GM12878 (cell line): ENCODE results near the gene IL13RA2. TPM values are rescaled to one million over a fixed set of nuclear protein-coding genes. Genes with fewer than 3 reads are reported as not detected.

ENCODE experiments used
- ATAC-seq: fragments of 200-7000 bp; cut with Tn5 transposase; 3 replicates; pipeline ENCODE4 v1.9.1; 2020; ENCODE audit warnings: mild to moderate bottlenecking, moderate library complexity
- BruUV-seq: library from RNA; stranded (reverse); fragments of 400-500 nt; replicated peaks from 2 replicates; lab custom pipeline; 2021; lab: Mats Ljungman, UMichigan
- CTCF ChIA-PET: fragments of 300-600 bp; sonication (Branson Sonifier 250); formaldehyde crosslinking; extraction: SDS; loops from one replicate; lab custom pipeline; 2021; ENCODE audit warnings: inconsistent platforms; lab: Yijun Ruan, JAX
- POLR2A ChIA-PET: fragments of 350-600 bp; formaldehyde crosslinking; extraction: SDS; loops from one replicate; lab custom pipeline; 2021; ENCODE audit warnings: inconsistent platforms; lab: Charles Lee
- RAD21 ChIA-PET: fragments of 300-600 bp; sonication (Branson Sonifier 250); formaldehyde crosslinking; loops from one replicate; lab custom pipeline; 2023; ENCODE audit warnings: antibody characterized with exemption; ENCODE audit not compliant: unreplicated experiment; lab: Charles Lee
- SMC1A ChIA-PET: fragments of 300-600 bp; sonication (Branson Sonifier 250); formaldehyde crosslinking; loops from one replicate; lab custom pipeline; 2023; ENCODE audit not compliant: unreplicated experiment, uncharacterized antibody; lab: Charles Lee
- DNase-seq: peaks from one replicate; pipeline ENCODE4 v3.0.0-alpha.2; 2011; ENCODE audit warnings: low read depth, low spot score
- FAIRE-seq: peaks from 3 replicates; lab custom pipeline; 2011; peaks lifted over from hg19 to GRCh38; lab: Jason Lieb, UNC
- H2AFZ ChIP-seq: 2 replicates; pipeline ENCODE4 v1.6.0; 2011; ENCODE audit warnings: low read depth, low read length, control low read depth; ENCODE audit not compliant: control insufficient read depth
- H3K27ac ChIP-seq: 2 replicates; pipeline ENCODE4 v1.5.1; 2011; ENCODE audit warnings: control low read depth; ENCODE audit not compliant: control insufficient read depth, insufficient read depth
- H3K27me3 ChIP-seq, 2 experiments: replicated peaks in 1 of 2; 2 replicates each; pipeline versions ENCODE4 v1.6.0 to v1.6.1; 2011; ENCODE audit warnings: low read length in 1 of 2; ENCODE audit not compliant: control insufficient read depth in 2 of 2, insufficient read depth in 2 of 2
- H3K36me3 ChIP-seq, 2 experiments: 2 replicates each; pipeline ENCODE4 v1.5.1; 2011; ENCODE audit warnings: low read length in 1 of 2; ENCODE audit not compliant: control insufficient read depth in 2 of 2, insufficient read depth in 2 of 2
- H3K4me1 ChIP-seq: 2 replicates; pipeline ENCODE4 v1.6.1; 2011; ENCODE audit warnings: mild to moderate bottlenecking, low read length, moderate library complexity, mixed read lengths; ENCODE audit not compliant: control insufficient read depth, insufficient read depth
- H3K4me2 ChIP-seq: 2 replicates; pipeline ENCODE4 v1.6.0; 2011; ENCODE audit warnings: control low read depth; ENCODE audit not compliant: control insufficient read depth, insufficient read depth
- H3K4me3 ChIP-seq: fragments of 200-600 bp; sonication (generic); 2 replicates; pipeline ENCODE4 v1.5.1; 2016
- H3K79me2 ChIP-seq: 2 replicates; pipeline ENCODE4 v1.6.0; 2011; ENCODE audit warnings: low read length; ENCODE audit not compliant: control insufficient read depth, insufficient read depth
- H3K9ac ChIP-seq: 2 replicates; pipeline ENCODE4 v1.8.0; 2011; ENCODE audit warnings: low read length, control low read depth, mixed read lengths; ENCODE audit not compliant: control insufficient read depth, insufficient read depth
- H3K9me3 ChIP-seq: replicated peaks from 3 replicates; pipeline ENCODE4 v1.5.1; 2011; ENCODE audit warnings: mild to moderate bottlenecking, low read length; ENCODE audit not compliant: control insufficient read depth, insufficient read depth
- H4K20me1 ChIP-seq: 2 replicates; pipeline ENCODE4 v1.6.0; 2011; ENCODE audit not compliant: control insufficient read depth, insufficient read depth
- ATF3 ChIP-seq: IDR thresholded peaks from 2 replicates; pipeline ENCODE4 v1.6.1; 2011; ENCODE audit warnings: low read depth, mild to moderate bottlenecking, low read length, moderate library complexity, borderline replicate concordance; ENCODE audit errors: extremely low read depth
- CEBPZ ChIP-seq: fragments of 150-350 bp; IDR thresholded peaks from 2 replicates; pipeline ENCODE4 v1.6.1; 2016; ENCODE audit warnings: low read depth, low read length
- MEF2A ChIP-seq: IDR thresholded peaks from 2 replicates; pipeline ENCODE4 v1.6.1; 2011; ENCODE audit warnings: low read depth, mild to moderate bottlenecking, low read length, moderate library complexity; ENCODE audit not compliant: insufficient read depth
- MXI1 ChIP-seq: fragments of 150-350 bp; IDR thresholded peaks from 2 replicates; pipeline ENCODE4 v1.6.1; 2011; ENCODE audit warnings: low read depth, mild to moderate bottlenecking, inconsistent platforms, low read length, improper control_type of control experiment
- PAX8 ChIP-seq: fragments of 450-650 bp; IDR thresholded peaks from 2 replicates; pipeline ENCODE4 v1.6.1; 2017; ENCODE audit warnings: mild to moderate bottlenecking, moderate library complexity
- SP1 ChIP-seq: IDR thresholded peaks from one replicate; pipeline ENCODE4 v1.6.1; 2011; ENCODE audit warnings: low read depth, low read length
- YY1 ChIP-seq: IDR thresholded peaks from 2 replicates; pipeline ENCODE4 v1.6.1; 2011; ENCODE audit warnings: low read depth, mild to moderate bottlenecking, low read length
- ZBED1 ChIP-seq: IDR thresholded peaks from 2 replicates; pipeline ENCODE4 v1.6.1; 2016; ENCODE audit warnings: borderline replicate concordance
- in situ Hi-C: fragments of 300-500 bp; cut with MboI; formaldehyde crosslinking; loops from 9 replicates; pipeline ENCODE4 v1.14.3; 2018; ENCODE audit warnings: mixed read lengths
- intact Hi-C: fragments of 100-400 bp; cut with micrococcal nuclease; formaldehyde crosslinking; loops from one replicate; pipeline ENCODE4 v1.14.2; 2022; ENCODE audit not compliant: unreplicated experiment
- polyA plus RNA-seq, 11 experiments: library from polyadenylated mRNA; depleted of rRNA in 4 of 11; unstranded in 6 of 11; stranded (reverse) in 5 of 11; fragments of >200 nt; fragmentation: Nextera tagmentation in 4 of 11; fragmentation: Illumina TruSeq in 1 of 11; extraction: Ambion mirVana in 4 of 11; extraction: Trizol in 1 of 11; gene quantifications; 1 replicate in 1 of 11; 2 replicates in 10 of 11; pipeline versions ENCODE4 v1.2.1 to v1.2.3, GENCODE V29; 2011 to 2016; ENCODE audit warnings: inconsistent platforms in 2 of 11, missing spikeins in 2 of 11, low read depth in 1 of 11
- total RNA-seq, 4 experiments: library from RNA; depleted of rRNA in 3 of 4; stranded (reverse); fragments of >200 nt in 3 of 4; fragmentation: Illumina TruSeq in 1 of 4; extraction: Trizol in 1 of 4; gene quantifications; 2 replicates each; pipeline versions ENCODE4 v1.2.1 to v1.2.3, GENCODE V29; 2013 to 2021
- TF ChIP-seq, protein P1 (sequence below): IDR thresholded peaks from 2 replicates; pipeline ENCODE4 v1.6.1; 2011; ENCODE audit warnings: borderline replicate concordance, low read depth, mild to moderate bottlenecking, moderate library complexity, low read length; ENCODE audit not compliant: insufficient read depth, poor library complexity, severe bottlenecking
- TF ChIP-seq, protein P2 (sequence below): IDR thresholded peaks from 2 replicates; pipeline ENCODE4 v1.6.1; 2012; ENCODE audit warnings: low read depth, low read length, improper control_type of control experiment

The IL13RA2 gene
- total and polyA plus RNA-seq, 10 of the 15 experiments (the other 5 are each of a cell fraction or from before 2014, with no cell fraction given) = 0.08 TPM; not detected in 9

GRCh38 chrX:114962209-114962608 lies 55.2 kb downstream of the IL13RA2 start:
- no peaks in the 10 kb centered on the region for H3K27me3 ChIP-seq
- CTCF ChIA-PET = no interaction called here
- intact Hi-C loops = no loop called here
- no peak overlapping the region for H3K9ac ChIP-seq
- POLR2A ChIA-PET = no interaction called here
- no peak overlapping the region for H3K4me3 ChIP-seq
- BruUV-seq = no TSS peak
- H2AFZ ChIP-seq = no peak overlapping the region
- no peaks in the 10 kb centered on the region for H3K36me3 ChIP-seq
- RAD21 ChIA-PET = no interaction called here
- TF ChIP-seq SP1 = no peak
- TF ChIP-seq PAX8 = no peak
- no peak for TF ChIP-seq MEF2A
- TF ChIP-seq YY1 = no peak
- no peak for TF ChIP-seq ATF3
- TF ChIP-seq MXI1 = no peak
- no peak for TF ChIP-seq CEBPZ
- TF ChIP-seq, protein P1, sequence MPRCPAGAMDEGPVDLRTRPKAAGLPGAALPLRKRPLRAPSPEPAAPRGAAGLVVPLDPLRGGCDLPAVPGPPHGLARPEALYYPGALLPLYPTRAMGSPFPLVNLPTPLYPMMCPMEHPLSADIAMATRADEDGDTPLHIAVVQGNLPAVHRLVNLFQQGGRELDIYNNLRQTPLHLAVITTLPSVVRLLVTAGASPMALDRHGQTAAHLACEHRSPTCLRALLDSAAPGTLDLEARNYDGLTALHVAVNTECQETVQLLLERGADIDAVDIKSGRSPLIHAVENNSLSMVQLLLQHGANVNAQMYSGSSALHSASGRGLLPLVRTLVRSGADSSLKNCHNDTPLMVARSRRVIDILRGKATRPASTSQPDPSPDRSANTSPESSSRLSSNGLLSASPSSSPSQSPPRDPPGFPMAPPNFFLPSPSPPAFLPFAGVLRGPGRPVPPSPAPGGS = no peak
- TF ChIP-seq ZBED1 = no peak
- TF ChIP-seq, protein P2, sequence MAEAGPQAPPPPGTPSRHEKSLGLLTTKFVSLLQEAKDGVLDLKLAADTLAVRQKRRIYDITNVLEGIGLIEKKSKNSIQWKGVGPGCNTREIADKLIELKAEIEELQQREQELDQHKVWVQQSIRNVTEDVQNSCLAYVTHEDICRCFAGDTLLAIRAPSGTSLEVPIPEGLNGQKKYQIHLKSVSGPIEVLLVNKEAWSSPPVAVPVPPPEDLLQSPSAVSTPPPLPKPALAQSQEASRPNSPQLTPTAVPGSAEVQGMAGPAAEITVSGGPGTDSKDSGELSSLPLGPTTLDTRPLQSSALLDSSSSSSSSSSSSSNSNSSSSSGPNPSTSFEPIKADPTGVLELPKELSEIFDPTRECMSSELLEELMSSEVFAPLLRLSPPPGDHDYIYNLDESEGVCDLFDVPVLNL = no peak
- no peak overlapping the region for H3K4me2 ChIP-seq
- no peaks in the 10 kb centered on the region for H3K9me3 ChIP-seq
- H3K79me2 ChIP-seq = no peaks in the 10 kb centered on the region
- no peak for ATAC-seq
- no peak for DNase-seq
- FAIRE-seq = no peak
- H3K27ac ChIP-seq = no peak overlapping the region
- no peaks in the 10 kb centered on the region for H4K20me1 ChIP-seq
- in situ Hi-C loops = no loop called here
- no peaks in the 10 kb centered on the region for H3K4me1 ChIP-seq
- SMC1A ChIA-PET = interaction anchor here (1.0 kb wide), 1 partner anchor 336 kb away, joined by 3 read pairs; no protein-coding TSS in a partner anchor
